ENCODE results near the gene MSLN. TPM values are rescaled to one million over a fixed set of nuclear protein-coding genes. Genes with fewer than 3 reads are reported as not detected.

Gene MSLN
- total and polyA plus RNA-seq, 9 of the 15 experiments (the other 6 are each of a cell fraction or from before 2014, with no cell fraction given), result not detected

DNA sequence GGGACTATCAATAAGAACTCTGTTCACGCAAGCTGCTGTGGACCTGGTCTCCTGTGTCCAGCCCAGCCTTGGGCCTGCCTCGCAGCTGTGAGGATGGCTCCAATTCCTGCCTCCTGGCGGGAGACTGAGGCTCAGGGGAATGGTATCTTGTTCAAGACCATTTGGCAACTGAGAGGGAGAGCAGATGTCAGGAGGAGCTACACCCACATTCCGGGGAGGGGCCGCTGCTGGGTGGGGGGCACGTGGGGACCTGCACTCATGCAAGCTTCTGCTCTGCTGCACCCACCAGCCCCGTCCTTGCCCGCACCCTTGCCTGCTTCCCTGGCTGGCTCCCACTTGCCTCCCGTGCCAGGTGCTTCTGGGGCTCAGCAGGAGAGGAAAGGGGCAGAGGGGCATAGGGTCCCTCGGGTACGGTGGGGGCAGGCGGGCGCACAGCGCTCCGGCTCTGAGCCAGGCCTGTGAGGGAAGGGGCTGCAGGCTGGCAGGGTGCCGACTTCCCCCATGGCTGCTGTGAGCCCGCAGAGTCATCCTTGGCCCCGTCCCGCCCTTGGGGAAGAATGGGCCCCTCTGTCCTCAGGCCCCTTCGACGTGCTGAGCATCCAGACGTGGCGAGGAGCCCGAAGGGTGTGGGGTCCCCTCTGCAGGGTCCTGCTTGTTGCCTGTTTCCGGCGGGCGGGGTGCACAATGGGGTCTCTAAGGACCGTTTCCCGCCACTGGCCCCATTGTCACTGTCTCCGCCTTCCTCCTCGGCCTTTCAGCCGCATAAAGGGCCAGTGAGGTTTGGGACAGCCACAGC is 42.9 kb upstream of the MSLN start:
- CTCF ChIA-PET (ENCODE audit: low intra/inter-chr PET ratio), result no interaction called here
- Histone ChIP-seq H3K27ac (ENCODE audit: extremely low read depth, low read depth, low read length) (no peak overlapping the region), H3K4me2 (ENCODE audit: insufficient read depth, low read length) (no peak overlapping the region)
- TF ChIP-seq ZFX (CRISPR knock-in tag; IDR thresholded peaks at IDR 0.05) (no peak), RAD21 (CRISPR knock-in tag; conservative IDR thresholded peaks at IDR 0.05 in 1 of 2, IDR thresholded peaks at IDR 0.05 in 1 of 2) (no peak), MTA2 (IDR thresholded peaks at IDR 0.05; ENCODE audit: low read depth) (no peak), FOXK2 (conservative IDR thresholded peaks at IDR 0.05 in 1 of 2, IDR thresholded peaks at IDR 0.05 in 1 of 2; ENCODE audit: low read depth in 2 of 2) (no peak), NR2F6 (CRISPR knock-in tag; IDR thresholded peaks at IDR 0.05) (no peak), ARID2 (IDR thresholded peaks at IDR 0.05) (no peak), KDM1A (IDR thresholded peaks at IDR 0.05) (no peak), TRIM24 (IDR thresholded peaks at IDR 0.05) (no peak), NCOR1 (IDR thresholded peaks at IDR 0.05) (no peak), KLF13 (tag; IDR thresholded peaks at IDR 0.05; ENCODE audit: borderline replicate concordance, low read depth) (no peak), POLR2G (IDR thresholded peaks at IDR 0.05; ENCODE audit: low read depth, low read length) (peak; percentile 65)
- TF ChIP-seq, protein P1, sequence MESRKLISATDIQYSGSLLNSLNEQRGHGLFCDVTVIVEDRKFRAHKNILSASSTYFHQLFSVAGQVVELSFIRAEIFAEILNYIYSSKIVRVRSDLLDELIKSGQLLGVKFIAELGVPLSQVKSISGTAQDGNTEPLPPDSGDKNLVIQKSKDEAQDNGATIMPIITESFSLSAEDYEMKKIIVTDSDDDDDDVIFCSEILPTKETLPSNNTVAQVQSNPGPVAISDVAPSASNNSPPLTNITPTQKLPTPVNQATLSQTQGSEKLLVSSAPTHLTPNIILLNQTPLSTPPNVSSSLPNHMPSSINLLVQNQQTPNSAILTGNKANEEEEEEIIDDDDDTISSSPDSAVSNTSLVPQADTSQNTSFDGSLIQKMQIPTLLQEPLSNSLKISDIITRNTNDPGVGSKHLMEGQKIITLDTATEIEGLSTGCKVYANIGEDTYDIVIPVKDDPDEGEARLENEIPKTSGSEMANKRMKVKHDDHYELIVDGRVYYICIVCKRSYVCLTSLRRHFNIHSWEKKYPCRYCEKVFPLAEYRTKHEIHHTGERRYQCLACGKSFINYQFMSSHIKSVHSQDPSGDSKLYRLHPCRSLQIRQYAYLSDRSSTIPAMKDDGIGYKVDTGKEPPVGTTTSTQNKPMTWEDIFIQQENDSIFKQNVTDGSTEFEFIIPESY (CRISPR knock-in tag; IDR thresholded peaks at IDR 0.05), result peak; percentile 47; the same call in 1 of the 2 replicates
- TF ChIP-seq, protein P2, sequence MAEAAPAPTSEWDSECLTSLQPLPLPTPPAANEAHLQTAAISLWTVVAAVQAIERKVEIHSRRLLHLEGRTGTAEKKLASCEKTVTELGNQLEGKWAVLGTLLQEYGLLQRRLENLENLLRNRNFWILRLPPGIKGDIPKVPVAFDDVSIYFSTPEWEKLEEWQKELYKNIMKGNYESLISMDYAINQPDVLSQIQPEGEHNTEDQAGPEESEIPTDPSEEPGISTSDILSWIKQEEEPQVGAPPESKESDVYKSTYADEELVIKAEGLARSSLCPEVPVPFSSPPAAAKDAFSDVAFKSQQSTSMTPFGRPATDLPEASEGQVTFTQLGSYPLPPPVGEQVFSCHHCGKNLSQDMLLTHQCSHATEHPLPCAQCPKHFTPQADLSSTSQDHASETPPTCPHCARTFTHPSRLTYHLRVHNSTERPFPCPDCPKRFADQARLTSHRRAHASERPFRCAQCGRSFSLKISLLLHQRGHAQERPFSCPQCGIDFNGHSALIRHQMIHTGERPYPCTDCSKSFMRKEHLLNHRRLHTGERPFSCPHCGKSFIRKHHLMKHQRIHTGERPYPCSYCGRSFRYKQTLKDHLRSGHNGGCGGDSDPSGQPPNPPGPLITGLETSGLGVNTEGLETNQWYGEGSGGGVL (CRISPR knock-in tag; IDR thresholded peaks at IDR 0.05), result no peak
- TF ChIP-seq, protein P3, sequence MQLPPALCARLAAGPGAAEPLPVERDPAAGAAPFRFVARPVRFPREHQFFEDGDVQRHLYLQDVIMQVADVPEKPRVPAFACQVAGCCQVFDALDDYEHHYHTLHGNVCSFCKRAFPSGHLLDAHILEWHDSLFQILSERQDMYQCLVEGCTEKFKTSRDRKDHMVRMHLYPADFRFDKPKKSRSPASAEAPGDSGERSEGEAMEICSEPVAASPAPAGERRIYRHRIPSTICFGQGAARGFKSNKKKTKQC (CRISPR knock-in tag; IDR thresholded peaks at IDR 0.05), result no peak
- TF ChIP-seq, protein P4, sequence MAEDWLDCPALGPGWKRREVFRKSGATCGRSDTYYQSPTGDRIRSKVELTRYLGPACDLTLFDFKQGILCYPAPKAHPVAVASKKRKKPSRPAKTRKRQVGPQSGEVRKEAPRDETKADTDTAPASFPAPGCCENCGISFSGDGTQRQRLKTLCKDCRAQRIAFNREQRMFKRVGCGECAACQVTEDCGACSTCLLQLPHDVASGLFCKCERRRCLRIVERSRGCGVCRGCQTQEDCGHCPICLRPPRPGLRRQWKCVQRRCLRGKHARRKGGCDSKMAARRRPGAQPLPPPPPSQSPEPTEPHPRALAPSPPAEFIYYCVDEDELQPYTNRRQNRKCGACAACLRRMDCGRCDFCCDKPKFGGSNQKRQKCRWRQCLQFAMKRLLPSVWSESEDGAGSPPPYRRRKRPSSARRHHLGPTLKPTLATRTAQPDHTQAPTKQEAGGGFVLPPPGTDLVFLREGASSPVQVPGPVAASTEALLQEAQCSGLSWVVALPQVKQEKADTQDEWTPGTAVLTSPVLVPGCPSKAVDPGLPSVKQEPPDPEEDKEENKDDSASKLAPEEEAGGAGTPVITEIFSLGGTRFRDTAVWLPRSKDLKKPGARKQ (CRISPR knock-in tag; IDR thresholded peaks at IDR 0.05), result no peak

More for the DNA sequence above, 42.9 kb upstream of the MSLN start:
- H3K4me1 ChIP-seq (replicated peaks in 1 of 2; ENCODE audit: control insufficient read depth in 2 of 2, insufficient read depth in 2 of 2, low read length in 2 of 2), result peaks cover 16 to 91% of the 10 kb centered on the region in 2 experiments; a peak in 4 of 5 replicates
- peaks cover 20% of the 10 kb centered on the region; the same call in 2 of the 3 replicates for H3K36me3 ChIP-seq (ENCODE audit: control insufficient read depth, insufficient read depth, low read length)
- intact Hi-C loops (cut with micrococcal nuclease), result no loop called here
- no peak overlapping the region for H2AFZ ChIP-seq (ENCODE audit: low read depth, low read length)
- peaks cover 46% of the 10 kb centered on the region for H3K79me2 ChIP-seq (ENCODE audit: control insufficient read depth, insufficient read depth, low read length)
- in situ Hi-C loops (cut with MboI), result loop anchor here (10.0 kb wide), 1 partner anchor 337 kb away; no protein-coding TSS in a partner anchor
- FAIRE-seq (no peak), ATAC-seq (no peak), DNase-seq (ENCODE audit: extremely low read depth in 1 of 4, low spot score in 3 of 4) (no peak)
- no peak overlapping the region for H3K4me3 ChIP-seq
- H3K9me3 ChIP-seq (replicated peaks; ENCODE audit: control insufficient read depth, insufficient read depth, low read depth, low read length), result no peaks in the 10 kb centered on the region
- no peaks in the 10 kb centered on the region for H3K27me3 ChIP-seq (ENCODE audit: control insufficient read depth in 2 of 2, insufficient read depth in 2 of 2, low read length in 2 of 2)
- H3K9me1 ChIP-seq (ENCODE audit: control insufficient read depth, insufficient read depth, low read length), result peaks cover 3% of the 10 kb centered on the region
- BruUV-seq (replicated peaks), result no TSS peak
- H3K9ac ChIP-seq (ENCODE audit: insufficient read depth in 1 of 2, low read depth in 2 of 2, low read length in 2 of 2), result peak overlapping the region in 1 of 2 experiments; percentile 40; a peak in 2 of 4 replicates
- 86% methylated on average over 22 of the region's 32 CpGs for WGBS (ENCODE audit: insufficient coverage, low coverage, missing lambda C conversion rate)
- POLR2A ChIA-PET, result interaction anchor here (0.9 to 1.0 kb wide), 2 partner anchors 22 to 27 kb away, joined by 3 to 4 read pairs; partner anchors contain the start of gene WDR24
- H4K20me1 ChIP-seq (replicated peaks; ENCODE audit: control insufficient read depth, insufficient read depth, low read length), result no peaks in the 10 kb centered on the region; the same call in 1 of the 2 replicates
